H1 (cell line): Measurements from ENCODE around the gene OCLN. TPM values are rescaled to one million over a fixed set of nuclear protein-coding genes. Genes with fewer than 3 reads are reported as not detected.

ENCODE experiments used
- BACH1 ChIP-seq: IDR thresholded peaks from 2 replicates; pipeline ENCODE4 v1.6.1; 2012; ENCODE audit warnings: low read length, improper control_type of control experiment
- CHD2 ChIP-seq: IDR thresholded peaks from 2 replicates; pipeline ENCODE4 v1.6.1; 2012; ENCODE audit warnings: low read length, improper control_type of control experiment
- CREB1 ChIP-seq: IDR thresholded peaks from 2 replicates; pipeline ENCODE4 v1.6.1; 2012; ENCODE audit warnings: inconsistent platforms
- MAFK ChIP-seq: IDR thresholded peaks from 2 replicates; pipeline ENCODE4 v1.6.1; 2012; ENCODE audit warnings: low read depth, mild to moderate bottlenecking, improper control_type of control experiment, low read length
- polyA plus RNA-seq, 7 experiments: library from polyadenylated mRNA; depleted of rRNA in 3 of 7; stranded (reverse) in 5 of 7; unstranded in 2 of 7; fragments of >200 nt in 5 of 7; fragments of 200-250 nt in 2 of 7; gene quantifications; 1 replicate in 5 of 7; 2 replicates in 1 of 7; 4 replicates in 1 of 7; pipeline versions ENCODE4 v1.2.1 to v1.2.3, GENCODE V29; 2011 to 2013; ENCODE audit warnings: missing spikeins in 2 of 7, mixed read lengths in 2 of 7
- total RNA-seq: library from RNA; stranded (reverse); fragmentation: NEBNext Ultra II Directional; extraction: Animal tissue kit (Norgen Biotek cat#: 25700); gene quantifications from 2 replicates; pipeline ENCODE4 v1.2.1, GENCODE V29; 2021

OCLN gene
- total and polyA plus RNA-seq, 2 of the 8 experiments (the other 6 are each of a cell fraction or from before 2014, with no cell fraction given) = 27.9 to 85.5 TPM

DNA sequence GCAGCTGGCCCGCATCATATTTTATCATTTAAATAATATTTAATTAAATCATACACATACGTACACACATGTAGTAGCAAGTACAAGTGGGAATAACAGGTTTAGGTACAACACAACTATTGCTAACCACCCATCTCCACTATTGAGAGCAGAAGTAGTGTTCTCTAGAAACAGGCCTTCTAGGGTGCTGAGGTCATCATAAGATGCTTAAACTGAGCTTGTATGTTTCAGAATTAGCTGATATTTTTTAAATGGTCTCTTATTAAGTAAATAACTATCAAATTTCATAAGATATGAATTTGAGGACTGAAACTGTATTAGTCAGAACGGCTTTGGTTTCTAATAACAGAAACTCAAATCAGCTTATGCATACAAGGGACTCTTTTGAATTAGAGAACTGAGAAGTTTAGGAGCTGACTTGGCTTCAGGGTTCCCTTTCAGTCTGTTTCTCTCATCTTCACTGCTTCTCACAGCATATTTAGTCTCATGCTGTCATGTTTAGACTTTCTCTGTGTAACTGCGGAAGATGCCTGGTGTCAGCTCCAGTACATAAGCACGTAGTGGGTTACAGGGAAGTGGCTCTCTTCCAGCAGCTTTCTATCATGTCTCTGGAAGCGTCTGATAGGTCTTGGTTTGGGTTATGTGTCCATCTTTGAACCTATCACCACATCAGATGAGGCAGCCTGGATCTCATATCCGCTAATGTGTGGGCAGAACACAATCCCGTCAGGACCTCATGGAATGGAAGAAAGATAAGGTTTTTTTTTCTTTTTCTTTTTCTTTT, 25.0 kb upstream of the OCLN start (continued):
- TF ChIP-seq CREB1 = no peak
- no peak for TF ChIP-seq CHD2
- TF ChIP-seq MAFK = no peak
- TF ChIP-seq BACH1 = no peak
